Measurements from ENCODE around the gene DCC.

The DCC gene

DNA sequence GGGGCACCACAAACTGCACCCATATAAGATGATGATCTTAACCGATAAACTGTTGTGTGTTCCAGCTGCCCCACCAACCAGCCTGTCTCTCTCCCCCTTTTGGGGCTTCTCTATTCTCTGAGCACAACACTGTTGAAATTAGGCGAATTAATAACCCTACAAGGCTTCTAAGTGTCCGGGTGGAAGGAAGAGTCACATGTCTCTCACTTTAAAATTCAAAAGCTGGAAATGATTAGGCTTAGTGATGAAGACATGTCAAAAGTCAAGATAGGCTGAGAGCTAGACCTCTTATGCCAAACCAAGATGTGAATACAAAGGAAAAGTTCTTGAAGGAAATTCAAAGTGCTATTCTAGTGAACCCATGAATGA, 1102.4 kb downstream of the DCC start:
- no peak for TF ChIP-seq CTCF (IDR thresholded peaks at IDR 0.05)
- Histone ChIP-seq H3K4me3 (no peak overlapping the region), H3K27ac (no peak overlapping the region)
- DNase-seq (ENCODE audit: low spot score), result no peak

GRCh38 chr18:53443336-53443735, 1103.3 kb downstream of the DCC start:
- no peak for DNase-seq (ENCODE audit: low spot score)
- Histone ChIP-seq H3K27ac (no peak overlapping the region), H3K4me3 (no peak overlapping the region)
- no peak for TF ChIP-seq CTCF (IDR thresholded peaks at IDR 0.05)

DNA sequence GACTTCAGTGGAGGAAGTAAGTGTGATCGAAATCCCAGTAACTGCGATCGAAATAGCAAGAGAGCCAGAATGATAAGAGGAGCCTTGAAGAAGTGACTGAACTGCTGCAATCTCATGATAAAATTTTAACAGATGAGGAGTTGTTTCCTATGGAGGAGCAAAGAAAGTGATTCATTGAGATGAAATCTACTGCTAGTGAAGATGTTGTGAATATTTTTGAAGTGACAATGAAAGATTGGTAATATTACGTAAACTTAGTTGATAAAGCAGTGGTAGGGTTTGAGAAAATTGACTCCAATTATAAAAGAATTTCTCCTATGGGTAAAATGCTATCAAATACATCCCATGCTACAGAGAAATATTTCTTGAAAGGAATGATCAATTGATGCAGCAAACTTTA, 1103.8 kb downstream of the DCC start:
- TF ChIP-seq CTCF (IDR thresholded peaks at IDR 0.05), result no peak
- Histone ChIP-seq H3K27ac (no peak overlapping the region), H3K4me3 (no peak overlapping the region)
- no peak for DNase-seq (ENCODE audit: low spot score)

GRCh38 chr18:53451902-53452301, 1111.9 kb downstream of the DCC start:
- Histone ChIP-seq H3K4me3 (no peak overlapping the region), H3K27ac (no peak overlapping the region)
- no peak for DNase-seq (ENCODE audit: low spot score)
- TF ChIP-seq CTCF (IDR thresholded peaks at IDR 0.05), result no peak

GRCh38 chr18:53457068-53457467, 1117.1 kb downstream of the DCC start:
- Histone ChIP-seq H3K4me3 (no peak overlapping the region), H3K27ac (no peak overlapping the region)
- TF ChIP-seq CTCF (IDR thresholded peaks at IDR 0.05), result no peak
- no peak for DNase-seq (ENCODE audit: low spot score)

DNA sequence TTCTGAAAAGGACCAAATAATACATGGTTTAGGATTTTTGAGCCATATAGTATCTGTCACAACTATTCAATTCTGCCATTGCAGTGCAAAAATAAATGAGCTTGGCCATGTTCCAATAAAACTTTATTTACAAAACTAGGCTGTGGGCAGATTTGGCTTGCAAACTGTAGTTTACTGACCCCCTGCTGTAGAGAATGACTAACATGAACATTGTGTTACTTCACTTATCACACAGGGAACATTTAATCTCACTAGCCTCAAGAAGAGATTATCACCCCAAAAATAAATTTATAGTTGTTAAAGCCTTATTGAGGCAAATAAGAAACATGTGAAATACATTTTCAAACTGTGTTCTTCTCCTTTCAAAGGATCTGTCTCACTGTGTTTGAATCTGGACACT, 1118.3 kb downstream of the DCC start:
- Histone ChIP-seq H3K4me3 (no peak overlapping the region), H3K27ac (no peak overlapping the region)
- DNase-seq (ENCODE audit: low spot score), result no peak
- TF ChIP-seq CTCF (IDR thresholded peaks at IDR 0.05), result no peak

DNA sequence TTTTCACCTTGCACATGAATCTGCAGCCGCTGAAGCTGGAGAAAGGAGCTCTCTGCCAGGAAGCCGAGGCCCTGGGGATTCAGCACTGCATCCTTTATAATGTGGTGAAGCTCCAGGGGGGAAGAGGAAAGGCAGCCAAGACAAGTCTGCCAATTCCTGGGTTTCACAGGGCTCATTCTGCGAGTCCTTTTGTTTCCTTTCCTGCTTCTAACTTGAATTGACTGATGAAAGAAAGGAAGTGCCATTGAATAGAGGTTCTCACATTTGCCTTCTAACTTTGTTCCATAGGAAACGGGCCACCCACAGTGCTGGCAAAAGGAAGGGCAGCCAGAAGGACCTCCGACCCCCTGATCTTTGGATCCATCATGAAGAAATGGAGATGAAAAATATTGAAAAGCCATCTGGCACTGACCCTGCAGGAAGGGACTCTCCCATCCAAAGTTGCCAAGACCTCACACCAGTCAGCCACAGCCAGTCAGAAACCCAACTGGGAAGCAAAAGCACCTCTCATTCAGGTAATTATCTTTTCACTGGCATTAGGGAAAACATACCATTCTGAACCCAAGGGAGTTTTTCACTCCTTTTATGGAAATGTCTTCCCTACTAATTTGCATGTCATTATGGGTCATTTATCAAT, 1119.1 kb downstream of the DCC start:
- Histone ChIP-seq H3K27ac (no peak overlapping the region), H3K4me3 (no peak overlapping the region)
- no peak for TF ChIP-seq CTCF (IDR thresholded peaks at IDR 0.05)
- no peak for DNase-seq (ENCODE audit: low spot score)
